Activated T-cell treated with anti-CD3 and anti-CD28 coated beads, Interleukin-2, amount 50 U/mL, for 4 hours (primary cell): ENCODE data around the gene PGLYRP3. TPM values are rescaled to one million over a fixed set of nuclear protein-coding genes. Genes with fewer than 3 reads are reported as not detected.

ENCODE experiments used
- ATAC-seq, 2 donors: fragments of 200-7000 bp; cut with Tn5 transposase; one replicate each; pipeline ENCODE4 v1.10.0; 2021
- DNase-seq: peaks from one replicate; pipeline ENCODE4 v3.0.0-alpha.2; 2020
- H3K27me3 Mint-ChIP-seq: one replicate; pipeline ENCODE4 v1.8.0; 2021; ENCODE audit warnings: low read depth, mixed read lengths
- H3K36me3 Mint-ChIP-seq: one replicate; pipeline ENCODE4 v1.8.0; 2022; ENCODE audit warnings: mixed read lengths; ENCODE audit not compliant: insufficient read depth
- H3K4me1 Mint-ChIP-seq: one replicate; pipeline ENCODE4 v1.8.0; 2021; ENCODE audit warnings: low read depth, mixed read lengths
- H3K4me3 Mint-ChIP-seq: one replicate; pipeline ENCODE4 v1.8.0; 2021; ENCODE audit warnings: mild to moderate bottlenecking, moderate library complexity, mixed read lengths
- H3K9me3 Mint-ChIP-seq: one replicate; pipeline ENCODE4 v1.8.0; 2021; ENCODE audit warnings: mixed read lengths
- total RNA-seq, 3 donors: library from RNA; stranded (reverse); gene quantifications; one replicate each; pipeline ENCODE4 v1.2.1, GENCODE V29; 2021

Gene PGLYRP3
- total RNA-seq, 3 donors from 2014 or later: not detected

- H3K4me1 Mint-ChIP-seq: no peaks in the 10 kb centered on the region
- H3K27me3 Mint-ChIP-seq: peaks cover 45% of the 10 kb centered on the region
- no peak for ATAC-seq
- no peak overlapping the region for H3K4me3 Mint-ChIP-seq
- H3K36me3 Mint-ChIP-seq: no peaks in the 10 kb centered on the region
- no peak for DNase-seq
- no peaks in the 10 kb centered on the region for H3K9me3 Mint-ChIP-seq
Measured at GRCh38 chr1:153271711-153272110, 41.0 kb downstream of the PGLYRP3 start.

DNA sequence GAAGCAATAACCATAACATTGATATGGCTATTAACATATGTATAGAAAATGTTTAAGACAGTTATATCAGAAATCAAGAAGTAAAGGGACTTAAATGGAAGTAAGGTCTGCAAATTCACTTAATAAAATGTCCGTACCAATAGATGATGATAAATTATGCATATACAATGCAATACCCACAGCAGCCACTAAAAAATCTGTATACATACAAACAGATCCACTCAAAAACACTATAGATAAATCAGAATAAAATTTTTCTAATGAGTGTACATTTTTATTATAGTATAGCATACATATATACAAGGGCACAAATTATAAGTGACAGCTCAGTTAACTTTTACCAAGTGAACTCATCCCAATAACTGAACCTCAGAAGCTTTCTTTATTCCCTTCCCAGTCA is 47.3 kb downstream of the PGLYRP3 start:
- peaks cover 18% of the 10 kb centered on the region for H3K4me1 Mint-ChIP-seq
- ATAC-seq (no peak), DNase-seq (no peak)
- H3K27me3 Mint-ChIP-seq: peaks cover 70% of the 10 kb centered on the region
- no peaks in the 10 kb centered on the region for H3K9me3 Mint-ChIP-seq
- H3K4me3 Mint-ChIP-seq: no peak overlapping the region
- H3K36me3 Mint-ChIP-seq: no peaks in the 10 kb centered on the region

DNA sequence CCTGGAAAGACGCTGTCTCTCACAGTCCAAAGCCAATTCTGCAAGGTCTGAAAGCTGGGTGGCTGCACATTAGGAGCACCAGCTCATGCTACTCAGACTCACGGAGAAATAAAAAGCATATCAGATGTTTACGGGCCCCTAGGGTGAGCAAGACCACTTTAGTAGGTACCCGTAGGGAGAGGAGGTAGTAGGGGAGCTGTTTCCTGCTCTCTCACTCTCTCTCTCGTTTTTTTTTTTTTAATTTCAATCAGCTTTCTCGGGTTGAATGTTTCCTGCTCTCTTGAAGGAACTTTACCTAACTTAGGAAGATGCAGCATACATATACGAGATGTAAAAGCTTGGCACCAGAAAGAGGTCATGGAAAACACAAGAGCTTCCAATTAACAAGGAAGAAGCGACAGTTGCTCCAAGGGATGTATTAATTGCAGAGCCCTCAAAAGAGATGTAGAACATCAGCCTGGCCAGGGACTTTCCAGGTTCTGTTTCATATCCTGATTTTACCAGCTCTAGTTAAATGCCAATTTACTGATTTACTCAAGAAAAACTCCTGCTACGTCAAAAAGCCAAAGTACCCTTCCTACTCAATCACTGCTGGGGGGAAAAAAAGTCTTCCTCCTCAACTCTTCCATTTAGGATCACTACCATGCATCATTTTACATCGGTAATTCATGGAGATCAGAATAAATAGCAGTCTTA is 50.1 kb downstream of the PGLYRP3 start:
- DNase-seq: no peak
- Mint-ChIP-seq H3K36me3 (no peaks in the 10 kb centered on the region), H3K4me3 (peak overlapping the region; percentile 66), H3K9me3 (no peaks in the 10 kb centered on the region), H3K4me1 (peaks cover 21% of the 10 kb centered on the region), H3K27me3 (peaks cover 62% of the 10 kb centered on the region)
- ATAC-seq: peak in 1 of 2 donors; percentile 29

- H3K9me3 Mint-ChIP-seq: no peaks in the 10 kb centered on the region
- ATAC-seq: no peak
- peak overlapping the region; percentile 66 for H3K4me3 Mint-ChIP-seq
- H3K4me1 Mint-ChIP-seq: peaks cover 21% of the 10 kb centered on the region
- no peaks in the 10 kb centered on the region for H3K36me3 Mint-ChIP-seq
- peaks cover 58% of the 10 kb centered on the region for H3K27me3 Mint-ChIP-seq
- DNase-seq: no peak
Measured at GRCh38 chr1:153262070-153262366, 50.7 kb downstream of the PGLYRP3 start.

DNA sequence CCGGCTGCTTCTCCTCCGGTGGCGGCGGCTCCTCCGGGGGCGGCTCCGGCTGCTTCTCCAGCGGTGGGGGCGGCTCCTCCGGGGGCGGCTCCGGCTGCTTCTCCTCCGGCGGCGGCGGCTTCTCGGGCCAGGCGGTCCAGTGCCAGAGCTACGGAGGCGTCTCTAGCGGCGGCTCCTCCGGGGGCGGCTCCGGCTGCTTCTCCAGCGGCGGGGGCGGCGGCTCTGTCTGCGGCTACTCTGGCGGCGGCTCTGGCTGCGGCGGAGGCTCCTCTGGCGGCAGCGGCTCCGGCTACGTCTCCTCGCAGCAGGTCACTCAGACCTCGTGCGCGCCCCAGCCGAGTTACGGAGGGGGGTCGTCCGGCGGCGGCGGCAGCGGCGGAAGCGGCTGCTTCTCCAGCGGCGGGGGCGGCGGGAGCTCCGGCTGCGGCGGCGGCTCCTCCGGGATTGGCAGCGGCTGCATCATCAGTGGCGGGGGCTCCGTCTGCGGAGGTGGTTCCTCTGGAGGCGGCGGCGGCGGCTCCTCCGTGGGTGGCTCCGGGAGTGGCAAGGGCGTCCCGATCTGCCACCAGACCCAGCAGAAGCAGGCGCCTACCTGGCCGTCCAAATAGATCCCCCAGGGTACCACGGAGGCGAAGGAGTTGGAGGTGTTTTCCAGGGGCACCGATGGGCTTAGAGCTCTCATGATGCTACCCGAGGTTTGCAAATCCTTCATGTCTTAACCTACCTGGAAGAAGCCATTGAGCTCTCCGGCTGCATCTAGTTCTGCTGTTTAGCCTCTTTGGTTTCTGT is 51.3 kb downstream of the PGLYRP3 start:
- Mint-ChIP-seq H3K4me3 (peak overlapping the region; percentile 66), H3K9me3 (no peaks in the 10 kb centered on the region), H3K27me3 (peaks cover 54% of the 10 kb centered on the region), H3K36me3 (no peaks in the 10 kb centered on the region), H3K4me1 (peaks cover 21% of the 10 kb centered on the region)
- peak; percentile 21 for DNase-seq
- peak; percentile 21 to 35 for ATAC-seq

- Mint-ChIP-seq H3K9me3 (no peaks in the 10 kb centered on the region), H3K4me1 (peaks cover 21% of the 10 kb centered on the region), H3K27me3 (peaks cover 49% of the 10 kb centered on the region), H3K36me3 (no peaks in the 10 kb centered on the region), H3K4me3 (peak overlapping the region; percentile 61)
- ATAC-seq (peak; percentile 27 to 41), DNase-seq (peak; percentile 8)
Measured at GRCh38 chr1:153260585-153261280, 52.0 kb downstream of the PGLYRP3 start.

DNA sequence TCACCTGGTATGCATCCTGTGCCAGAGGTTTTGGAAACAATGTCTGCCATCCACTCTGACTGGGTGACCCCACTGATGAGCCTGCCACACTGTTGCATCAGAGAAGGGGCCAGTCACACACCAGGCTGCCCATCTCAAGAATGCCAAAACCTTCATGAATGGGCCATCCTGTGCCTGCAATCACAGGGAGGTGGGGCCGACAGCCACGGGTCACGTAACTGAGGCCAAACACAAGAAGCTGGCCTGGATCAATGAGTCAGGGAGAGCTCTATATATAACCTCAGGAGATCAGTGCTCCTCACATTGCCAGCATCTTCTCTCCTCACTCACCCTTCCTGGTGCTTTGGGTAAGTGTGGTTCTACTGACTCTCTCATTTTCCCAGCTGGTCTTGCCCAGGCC is 53.4 kb downstream of the PGLYRP3 start, which contains the start of gene LORICRIN:
TSS of gene LORICRIN (plus strand) at position 301 of the 400 bp plus-strand sequence. CDS start 1,263 bp downstream, outside the sequence.
- H3K9me3 Mint-ChIP-seq: no peaks in the 10 kb centered on the region
- H3K4me3 Mint-ChIP-seq: peak within 1 kb of the TSS; percentile 61
- H3K4me1 Mint-ChIP-seq: peaks cover 21% of the 10 kb centered on the region
- H3K27me3 Mint-ChIP-seq: peaks cover 38% of the 10 kb centered on the region
- no peaks in the 10 kb centered on the region for H3K36me3 Mint-ChIP-seq
- no peak for DNase-seq
- no peak for ATAC-seq

DNA sequence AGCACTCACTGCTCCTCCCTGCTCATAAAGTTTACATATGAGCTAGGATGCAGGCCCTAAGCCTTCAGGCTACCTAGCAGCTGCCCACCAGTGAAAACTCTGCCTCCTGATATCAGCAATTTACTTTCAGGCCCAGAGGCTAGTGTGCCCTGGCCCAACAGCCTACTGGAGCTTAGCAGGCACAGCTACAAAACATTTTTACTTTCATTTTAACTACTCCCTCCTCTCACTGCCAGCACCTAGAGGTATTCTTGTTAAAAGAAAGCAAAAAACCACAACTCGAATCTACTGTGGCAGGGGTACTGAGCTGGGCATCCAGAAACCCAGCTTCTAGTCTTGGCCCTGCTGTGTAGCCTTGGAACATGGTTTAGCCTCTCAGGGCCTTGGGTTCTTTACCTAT is 59.1 kb downstream of the PGLYRP3 start:
- ATAC-seq: no peak
- no peaks in the 10 kb centered on the region for H3K9me3 Mint-ChIP-seq

DNA sequence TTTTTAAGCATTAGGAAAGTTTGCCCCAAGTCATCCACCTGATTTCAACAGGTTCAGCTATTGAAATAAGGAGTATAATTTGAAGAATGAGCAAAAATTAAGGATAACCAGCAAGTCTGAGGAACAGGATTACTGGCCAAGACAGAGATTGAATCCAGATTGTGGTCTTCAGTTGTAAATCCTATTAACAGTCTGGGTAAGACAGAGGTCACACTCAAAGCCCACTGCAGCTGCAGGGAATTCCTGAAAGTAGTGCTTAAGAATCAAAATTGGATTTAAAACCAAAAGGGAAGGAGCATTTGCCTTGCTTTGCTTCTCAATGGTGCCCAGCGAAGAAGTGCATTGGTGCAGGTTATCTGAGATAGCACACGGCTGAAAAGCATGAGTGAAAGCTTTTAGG is 59.7 kb downstream of the PGLYRP3 start:
- ATAC-seq (no peak), DNase-seq (no peak)
- H3K9me3 Mint-ChIP-seq: no peaks in the 10 kb centered on the region
- H3K4me1 Mint-ChIP-seq: no peaks in the 10 kb centered on the region
- no peaks in the 10 kb centered on the region for H3K36me3 Mint-ChIP-seq
- peaks cover 20% of the 10 kb centered on the region for H3K27me3 Mint-ChIP-seq
- H3K4me3 Mint-ChIP-seq: no peak overlapping the region

More for the DNA sequence above, 59.1 kb downstream of the PGLYRP3 start:
- Mint-ChIP-seq H3K27me3 (peaks cover 15% of the 10 kb centered on the region), H3K4me1 (no peaks in the 10 kb centered on the region), H3K4me3 (no peak overlapping the region), H3K36me3 (no peaks in the 10 kb centered on the region)
- no peak for DNase-seq

DNA sequence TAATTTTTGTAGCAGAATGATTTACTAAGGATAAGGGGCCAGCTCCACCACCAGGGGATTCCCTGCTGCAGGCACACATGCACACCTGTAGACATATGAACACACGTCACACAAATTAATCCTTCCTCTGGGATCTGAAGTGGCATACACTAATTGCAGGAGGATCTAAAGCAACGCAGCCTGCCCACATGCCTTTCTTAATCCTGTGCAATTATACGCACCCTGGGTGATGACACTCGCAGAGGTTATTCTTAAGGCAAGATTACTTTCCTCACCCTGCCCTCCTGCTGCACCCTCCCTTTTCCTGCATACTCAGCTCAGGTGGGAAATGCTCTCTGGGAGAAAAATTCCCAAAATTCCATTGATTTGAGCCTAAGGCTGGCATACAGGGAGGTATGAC is 60.8 kb downstream of the PGLYRP3 start:
- DNase-seq (no peak), ATAC-seq (no peak)
- Mint-ChIP-seq H3K27me3 (peaks cover 26% of the 10 kb centered on the region), H3K36me3 (no peaks in the 10 kb centered on the region), H3K4me1 (no peaks in the 10 kb centered on the region), H3K9me3 (no peaks in the 10 kb centered on the region), H3K4me3 (no peak overlapping the region)

- no peak for DNase-seq
- Mint-ChIP-seq H3K27me3 (peaks cover 26% of the 10 kb centered on the region), H3K36me3 (no peaks in the 10 kb centered on the region), H3K9me3 (no peaks in the 10 kb centered on the region), H3K4me1 (no peaks in the 10 kb centered on the region), H3K4me3 (no peak overlapping the region)
- no peak for ATAC-seq
Measured at GRCh38 chr1:153251562-153251961, 61.2 kb downstream of the PGLYRP3 start.

GRCh38 chr1:153251087-153251486 is 61.7 kb downstream of the PGLYRP3 start:
- ATAC-seq (no peak), DNase-seq (no peak)
- peaks cover 31% of the 10 kb centered on the region for H3K27me3 Mint-ChIP-seq
- no peaks in the 10 kb centered on the region for H3K36me3 Mint-ChIP-seq
- no peaks in the 10 kb centered on the region for H3K9me3 Mint-ChIP-seq
- H3K4me3 Mint-ChIP-seq: no peak overlapping the region
- H3K4me1 Mint-ChIP-seq: no peaks in the 10 kb centered on the region

DNA sequence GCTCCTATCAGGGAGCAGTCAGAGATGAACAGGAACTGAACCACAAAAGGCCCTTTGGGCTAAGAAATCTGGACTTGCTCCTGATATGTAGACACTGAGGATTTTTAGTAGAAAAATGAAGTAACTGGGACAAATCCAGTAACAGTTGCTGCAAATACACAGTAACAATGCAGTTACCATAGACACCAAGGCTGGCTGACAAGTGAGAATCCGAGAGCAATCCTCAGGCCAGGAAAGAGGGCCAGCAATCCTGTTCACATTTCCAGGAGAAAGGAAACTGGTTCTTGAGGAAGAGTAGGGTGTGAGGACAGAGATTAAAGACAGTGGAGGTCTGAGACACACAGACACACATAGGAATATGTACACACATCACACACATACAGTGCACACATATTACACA is 62.6 kb downstream of the PGLYRP3 start:
- no peaks in the 10 kb centered on the region for H3K9me3 Mint-ChIP-seq

DNA sequence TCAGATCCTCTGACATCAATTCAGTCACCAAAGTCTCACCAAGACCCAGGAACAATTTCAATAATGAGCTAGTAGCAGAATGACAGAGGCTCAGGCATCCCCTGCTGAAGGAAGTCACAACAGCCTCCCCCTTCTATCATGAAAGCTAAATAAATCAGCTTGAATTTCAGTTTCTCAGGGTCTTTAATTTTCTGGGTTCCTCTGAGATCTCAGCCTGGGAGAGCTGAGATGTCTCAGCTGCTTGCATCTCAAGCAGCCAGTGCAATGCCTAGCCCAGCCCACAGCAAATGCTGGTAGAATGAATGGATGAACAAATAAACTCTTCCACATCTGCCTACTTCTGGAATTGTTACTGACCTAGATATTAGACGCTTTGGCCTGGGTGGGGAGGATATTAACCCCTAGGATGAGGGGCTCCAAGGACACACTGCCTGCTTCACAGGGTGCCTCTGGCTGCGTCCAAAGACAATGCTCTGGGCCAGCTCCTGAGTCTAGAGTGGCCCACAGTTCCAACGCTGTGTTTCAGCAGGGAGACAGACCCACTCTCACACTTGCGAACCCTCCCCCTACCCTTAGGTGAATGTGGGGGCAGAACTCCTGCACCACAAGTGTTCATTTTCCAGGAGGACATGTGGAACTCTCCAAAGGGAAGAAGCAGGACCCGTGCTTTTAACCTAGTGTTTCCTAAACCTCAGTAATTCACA is 64.4 kb downstream of the PGLYRP3 start:
- DNase-seq (no peak), ATAC-seq (no peak)
- no peaks in the 10 kb centered on the region for H3K9me3 Mint-ChIP-seq
- no peak overlapping the region for H3K4me3 Mint-ChIP-seq
- peaks cover 43% of the 10 kb centered on the region for H3K27me3 Mint-ChIP-seq
- H3K4me1 Mint-ChIP-seq: no peaks in the 10 kb centered on the region
- no peaks in the 10 kb centered on the region for H3K36me3 Mint-ChIP-seq

More for the DNA sequence above, 62.6 kb downstream of the PGLYRP3 start:
- DNase-seq: no peak
- no peak overlapping the region for H3K4me3 Mint-ChIP-seq
- H3K27me3 Mint-ChIP-seq: peaks cover 37% of the 10 kb centered on the region
- H3K4me1 Mint-ChIP-seq: no peaks in the 10 kb centered on the region
- no peak for ATAC-seq
- H3K36me3 Mint-ChIP-seq: no peaks in the 10 kb centered on the region
